Measurements from ENCODE around the gene MORC2. TPM values are rescaled to one million over a fixed set of nuclear protein-coding genes. Genes with fewer than 3 reads are reported as not detected.

Gene MORC2
- total RNA-seq, 1 experiment from 2014 or later, result 25.4 TPM

DNA sequence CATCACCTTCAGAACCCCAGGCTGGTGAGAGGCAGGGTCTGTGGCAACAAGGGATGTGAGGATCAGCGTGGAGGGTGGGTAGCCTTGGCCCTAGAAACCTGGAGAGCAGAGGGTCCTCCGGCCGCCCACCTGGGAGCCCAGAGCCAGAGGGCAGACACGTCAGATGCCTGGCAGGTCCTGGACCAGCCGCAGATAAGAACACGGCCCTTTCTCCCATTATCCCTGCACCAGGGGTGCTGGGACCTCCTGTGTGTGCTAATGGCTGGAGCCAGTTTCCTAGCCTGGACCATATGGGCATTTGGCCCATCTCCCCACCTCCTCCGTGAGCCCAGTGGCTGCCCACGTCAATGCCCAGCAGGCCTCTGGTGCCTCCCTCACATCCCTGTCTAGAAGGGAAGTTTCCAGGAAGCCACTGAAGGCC is 88.4 kb downstream of the MORC2 start:
- intact Hi-C loops (cut with micrococcal nuclease), result no loop called here
- ChIA-PET RAD21 (ENCODE audit: low non-redundant PET in 1 of 2, low total read pairs in 2 of 2, uncharacterized antibody in 2 of 2, unreplicated experiment in 2 of 2) (no interaction called here), POLR2A (no interaction called here), CTCF (no interaction called here)
- Histone ChIP-seq H4K20me1 (ENCODE audit: insufficient read depth) (no peaks in the 10 kb centered on the region), H3K4me2 (ENCODE audit: low read length) (no peak overlapping the region), H3K9ac (ENCODE audit: low read length) (no peak overlapping the region), H2AFZ (ENCODE audit: low read depth, low read length, poor library complexity, severe bottlenecking) (no peak overlapping the region), H3K36me3 (ENCODE audit: control insufficient read depth in 1 of 2, insufficient read depth in 2 of 2, low read length in 2 of 2) (no peaks in the 10 kb centered on the region), H3K9me2 (ENCODE audit: insufficient read depth) (no peaks in the 10 kb centered on the region), H3K4me1 (ENCODE audit: control insufficient read depth in 1 of 2, insufficient read depth in 2 of 2, low read length in 2 of 2) (peaks cover 9 to 16% of the 10 kb centered on the region in 2 experiments), H3K4me3 (replicated peaks in 1 of 2; ENCODE audit: low read depth in 1 of 2, low read length in 2 of 2) (no peak overlapping the region), H3K9me3 (ENCODE audit: control insufficient read depth in 1 of 2, insufficient read depth in 1 of 2, low read depth in 1 of 2, low read length in 2 of 2) (no peaks in the 10 kb centered on the region), H3K79me2 (ENCODE audit: insufficient read depth, low read length) (no peaks in the 10 kb centered on the region), H3K27me3 (ENCODE audit: insufficient read depth, low read length) (no peaks in the 10 kb centered on the region), H3K27ac (ENCODE audit: low read depth, low read length) (no peak overlapping the region)
- TF ChIP-seq SP1 (IDR thresholded peaks at IDR 0.05; ENCODE audit: low read depth), result no peak
- TF ChIP-seq MAX (IDR thresholded peaks at IDR 0.05), result no peak
- no peak for TF ChIP-seq CEBPB (IDR thresholded peaks at IDR 0.05; ENCODE audit: low read depth)
- TF ChIP-seq ZBTB33 (IDR thresholded peaks at IDR 0.05; ENCODE audit: extremely low read depth, insufficient replicate concordance, low read length), result no peak
- TF ChIP-seq ZFX (IDR thresholded peaks at IDR 0.05), result no peak
- TF ChIP-seq REST (IDR thresholded peaks at IDR 0.05; ENCODE audit: low read depth), result no peak
- TF ChIP-seq, protein P1, sequence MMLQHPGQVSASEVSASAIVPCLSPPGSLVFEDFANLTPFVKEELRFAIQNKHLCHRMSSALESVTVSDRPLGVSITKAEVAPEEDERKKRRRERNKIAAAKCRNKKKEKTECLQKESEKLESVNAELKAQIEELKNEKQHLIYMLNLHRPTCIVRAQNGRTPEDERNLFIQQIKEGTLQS (IDR thresholded peaks at IDR 0.05), result no peak
- TF ChIP-seq CBX3 (IDR thresholded peaks at IDR 0.05; ENCODE audit: low read depth), result no peak
- no peak for TF ChIP-seq TCF7L2 (IDR thresholded peaks at IDR 0.05; ENCODE audit: borderline replicate concordance, extremely low read depth, insufficient read depth, insufficient read length)
- TF ChIP-seq CTCF (IDR thresholded peaks at IDR 0.05 in 2 of 3, conservative IDR thresholded peaks at IDR 0.05 in 1 of 3; ENCODE audit: borderline replicate concordance in 1 of 3, insufficient read depth in 1 of 3, low read depth in 2 of 3, low read length in 2 of 3), result no peak
- TF ChIP-seq ELF1 (IDR thresholded peaks at IDR 0.05; ENCODE audit: borderline replicate concordance, low read depth), result no peak
- no peak for TF ChIP-seq RAD21 (IDR thresholded peaks at IDR 0.05; ENCODE audit: low read depth)
- no peak for TF ChIP-seq ZNF274 (IDR thresholded peaks at IDR 0.05; ENCODE audit: low read depth, low read length)
- TF ChIP-seq EZH2phosphoT487 (IDR thresholded peaks at IDR 0.05; ENCODE audit: borderline replicate concordance), result no peak
- TF ChIP-seq JUND (IDR thresholded peaks at IDR 0.05), result no peak
- BruUV-seq (replicated peaks), result no TSS peak
- DNase-seq (ENCODE audit: low read depth, low spot score), result no peak
- no peak for ATAC-seq
